Neural crest cell (in vitro differentiated cells): ENCODE data around the gene RIBC1. TPM values are rescaled to one million over a fixed set of nuclear protein-coding genes. Genes with fewer than 3 reads are reported as not detected.

ENCODE experiments used
- DNase-seq: peaks from one replicate; pipeline ENCODE4 v3.0.0; 2021; ENCODE audit warnings: low read depth, mixed read lengths, low spot score
- H3K27ac Mint-ChIP-seq: one replicate; pipeline ENCODE4 v1.8.0; 2021; ENCODE audit warnings: mild to moderate bottlenecking, mixed read lengths; ENCODE audit not compliant: unreplicated experiment
- H3K27me3 Mint-ChIP-seq: 2 replicates; pipeline ENCODE4 v1.8.0; 2021; ENCODE audit warnings: low read depth, mild to moderate bottlenecking, mixed read lengths
- H3K36me3 Mint-ChIP-seq: 2 replicates; pipeline ENCODE4 v1.8.0; 2021; ENCODE audit warnings: low read depth, mild to moderate bottlenecking, mixed read lengths
- H3K4me1 Mint-ChIP-seq: 2 replicates; pipeline ENCODE4 v1.8.0; 2021; ENCODE audit warnings: mixed read lengths
- H3K4me3 Mint-ChIP-seq: one replicate; pipeline ENCODE4 v1.8.0; 2021; ENCODE audit warnings: mild to moderate bottlenecking, mixed read lengths
- H3K9me3 Mint-ChIP-seq: 2 replicates; pipeline ENCODE4 v1.8.0; 2021; ENCODE audit warnings: mixed read lengths
- CTCF ChIP-seq: fragments of 200-600 bp; sonication (generic); conservative IDR thresholded peaks from 2 replicates; pipeline ENCODE4 v1.5.0; 2021; ENCODE audit warnings: antibody characterized with exemption, mild to moderate bottlenecking
- total RNA-seq: library from RNA; stranded (reverse); gene quantifications from 2 replicates; pipeline ENCODE4 v1.2.1, GENCODE V29; 2021

RIBC1 gene
- total RNA-seq, 1 donor from 2014 or later, result 1.5 TPM

DNA sequence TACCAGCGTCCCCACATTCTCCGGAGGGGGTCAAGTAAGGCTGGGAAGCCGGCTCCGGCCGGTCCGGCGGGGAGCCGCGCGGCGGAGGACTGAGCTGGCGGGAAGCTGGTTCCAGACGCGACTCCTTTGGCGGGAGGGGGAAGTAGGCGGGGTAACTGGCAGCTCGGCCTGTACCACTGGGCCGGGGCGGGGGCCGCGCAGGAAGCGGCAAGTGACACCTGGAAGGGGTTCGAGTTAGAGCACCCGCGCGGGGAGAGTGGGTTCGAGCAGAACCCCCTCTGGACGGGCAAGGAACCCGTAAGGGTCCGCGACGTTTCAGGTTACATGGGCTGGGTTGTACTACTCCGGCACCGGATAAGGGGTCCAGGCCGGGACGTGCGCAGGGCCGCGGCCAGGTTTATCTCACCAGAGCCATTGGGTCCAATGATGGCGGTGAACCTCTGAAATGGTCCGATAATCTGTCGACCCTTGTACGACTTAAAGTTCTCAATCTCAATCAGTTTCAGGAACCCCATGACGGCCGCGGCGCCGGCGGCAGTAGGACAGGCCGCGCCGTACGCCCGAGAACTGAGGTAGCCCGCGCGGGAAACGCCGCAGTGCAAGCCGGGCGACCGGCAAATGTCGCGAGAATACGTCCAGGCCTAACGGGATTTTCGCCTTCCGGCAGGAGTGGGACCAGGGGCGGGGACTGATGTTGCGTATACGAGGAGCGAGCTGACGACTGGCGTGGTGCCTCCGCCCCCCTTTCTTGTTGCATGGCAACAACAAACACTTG lies 400 bp upstream of the RIBC1 start, which contains the start of gene SMC1A:
SMC1A (minus strand) TSS at position 569 of the 775 bp plus-strand sequence; CDS start at position 515, 54 bp downstream.
- TF ChIP-seq CTCF, result no peak
- H3K9me3 Mint-ChIP-seq, result no peaks in the 10 kb centered on the region
- peaks cover 8% of the 10 kb centered on the region for H3K36me3 Mint-ChIP-seq
- H3K4me3 Mint-ChIP-seq, result peak within 1 kb of the TSS; percentile 94
- peaks cover 22% of the 10 kb centered on the region for H3K4me1 Mint-ChIP-seq
- H3K27ac Mint-ChIP-seq, result peak within 1 kb of the TSS; percentile 99
- peak; percentile 88 for DNase-seq
- no peaks in the 10 kb centered on the region for H3K27me3 Mint-ChIP-seq

DNA sequence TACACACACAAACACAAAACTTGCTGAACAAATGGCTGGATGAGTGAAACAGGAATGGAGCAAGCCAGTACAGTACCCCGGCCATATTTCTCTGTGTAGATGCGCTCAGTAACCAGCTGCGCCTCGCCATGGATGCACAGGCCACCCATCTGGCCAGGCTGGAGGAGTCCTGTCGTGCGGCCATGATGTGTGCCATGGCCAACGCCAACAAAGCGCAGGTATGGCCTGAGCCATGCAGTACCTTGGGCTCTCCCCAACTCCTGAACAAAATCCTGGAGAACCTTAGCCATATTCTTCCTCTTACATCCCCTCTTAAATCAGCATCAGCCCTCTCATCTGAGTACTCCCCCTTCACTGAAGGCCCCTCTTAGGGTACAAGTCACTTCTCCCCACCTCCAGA lies 7.1 kb downstream of the RIBC1 start:
- peaks cover 9% of the 10 kb centered on the region for H3K4me1 Mint-ChIP-seq

GRCh38 chrX:53430231-53430630 lies 7.6 kb downstream of the RIBC1 start:
- Mint-ChIP-seq H3K9me3 (no peaks in the 10 kb centered on the region), H3K27me3 (no peaks in the 10 kb centered on the region), H3K4me3 (peak overlapping the region; percentile 39), H3K36me3 (no peaks in the 10 kb centered on the region), H3K27ac (no peak overlapping the region), H3K4me1 (peaks cover 10% of the 10 kb centered on the region)
- no peak for TF ChIP-seq CTCF
- no peak for DNase-seq

More for the DNA sequence above, 7.1 kb downstream of the RIBC1 start:
- Mint-ChIP-seq H3K4me3 (no peak overlapping the region), H3K36me3 (no peaks in the 10 kb centered on the region), H3K27me3 (no peaks in the 10 kb centered on the region), H3K9me3 (no peaks in the 10 kb centered on the region), H3K27ac (no peak overlapping the region)
- DNase-seq, result no peak
- TF ChIP-seq CTCF, result no peak

- Mint-ChIP-seq H3K36me3 (no peaks in the 10 kb centered on the region), H3K27me3 (peaks cover 19% of the 10 kb centered on the region), H3K9me3 (no peaks in the 10 kb centered on the region), H3K4me1 (peaks cover 10% of the 10 kb centered on the region), H3K27ac (peak within 1 kb of the TSS; percentile 97), H3K4me3 (peak within 1 kb of the TSS; percentile 98)
- DNase-seq, result peak; percentile 73
- no peak for TF ChIP-seq CTCF
These were observed 11.3 kb downstream of the RIBC1 start, which contains the start of gene HSD17B10 for GRCh38 chrX:53433651-53434639. HSD17B10 (minus strand) TSS chrX:53434370; CDS start chrX:53434345, 25 bp downstream.

DNA sequence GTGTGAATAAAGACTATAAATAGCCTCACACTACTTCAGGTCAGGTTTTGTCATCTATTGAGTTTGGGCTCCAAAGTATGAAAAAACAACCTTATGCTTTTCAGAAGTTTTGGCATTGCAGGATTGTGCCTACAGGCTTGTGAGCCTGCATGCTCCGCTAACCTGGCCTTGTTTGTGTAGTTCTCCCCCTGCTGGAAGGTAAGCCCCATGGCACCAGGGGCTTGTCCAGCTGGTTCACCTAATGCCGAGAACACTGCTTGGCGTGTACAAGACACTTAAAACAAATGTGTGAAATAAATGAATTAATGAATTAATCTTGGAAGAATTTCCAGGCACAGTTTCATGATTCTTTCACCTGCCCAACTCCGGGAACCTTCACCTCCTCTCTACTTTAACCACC lies 13.3 kb downstream of the RIBC1 start:
- Mint-ChIP-seq H3K27ac (no peak overlapping the region), H3K27me3 (peaks cover 31% of the 10 kb centered on the region), H3K36me3 (no peaks in the 10 kb centered on the region), H3K4me3 (peak overlapping the region; percentile 12), H3K4me1 (peaks cover 10% of the 10 kb centered on the region), H3K9me3 (no peaks in the 10 kb centered on the region)
- DNase-seq, result peak; percentile 42
- peak; percentile 75 for TF ChIP-seq CTCF
